Measurements from ENCODE around the gene KRT31. TPM values are rescaled to one million over a fixed set of nuclear protein-coding genes. Genes with fewer than 3 reads are reported as not detected.

Gene KRT31
- total RNA-seq, 2 experiments from 2014 or later = not detected

- intact Hi-C loops (cut with DNase I, micrococcal nuclease) = no loop called here
- Mint-ChIP-seq H3K27me3 (no peaks in the 10 kb centered on the region), H3K27ac (no peak overlapping the region), H3K36me3 (ENCODE audit: low read depth) (no peaks in the 10 kb centered on the region), H3K4me1 (ENCODE audit: low read depth) (peaks cover 9% of the 10 kb centered on the region), H3K9me3 (no peaks in the 10 kb centered on the region), H3K4me3 (no peak overlapping the region)
- DNase-seq (no peak), ATAC-seq (ENCODE audit: poor library complexity) (no peak)
- no peaks in the 10 kb centered on the region for H3K27me3 ChIP-seq (ENCODE audit: control insufficient read depth in 1 of 2, insufficient read depth in 2 of 2, low read length in 2 of 2)
- H3K36me3 ChIP-seq (ENCODE audit: insufficient read depth, low read length) = no peaks in the 10 kb centered on the region
- H3K9me3 ChIP-seq (ENCODE audit: control insufficient read depth in 1 of 2, insufficient read depth in 1 of 2, low read length in 2 of 2) = no peaks in the 10 kb centered on the region
- no peak overlapping the region for H3K4me3 ChIP-seq (ENCODE audit: low read length)
- ChIA-PET CTCF (interaction anchor here (1.4 kb wide), 1 partner anchor 45 kb away, joined by 3 read pairs; no protein-coding TSS in a partner anchor), POLR2A (no interaction called here)
- no peak overlapping the region for H3K27ac ChIP-seq (ENCODE audit: low read depth in 1 of 2, low read length in 2 of 2)
- H3K4me1 ChIP-seq (ENCODE audit: insufficient read depth, low read length) = peaks cover 2% of the 10 kb centered on the region
- no peak for TF ChIP-seq CTCF (IDR thresholded peaks at IDR 0.05)
These were observed 29.9 kb downstream of the KRT31 start for GRCh38 chr17:41367426-41368075.

- Histone ChIP-seq H3K36me3 (ENCODE audit: insufficient read depth, low read length) (no peaks in the 10 kb centered on the region), H3K4me3 (ENCODE audit: low read length) (no peak overlapping the region), H3K9me3 (ENCODE audit: control insufficient read depth in 1 of 2, insufficient read depth in 1 of 2, low read length in 2 of 2) (no peaks in the 10 kb centered on the region), H3K27me3 (ENCODE audit: control insufficient read depth in 1 of 2, insufficient read depth in 2 of 2, low read length in 2 of 2) (no peaks in the 10 kb centered on the region), H3K4me1 (ENCODE audit: insufficient read depth, low read length) (peaks cover 2% of the 10 kb centered on the region), H3K27ac (ENCODE audit: low read depth in 1 of 2, low read length in 2 of 2) (no peak overlapping the region)
- intact Hi-C loops (cut with DNase I, micrococcal nuclease) = no loop called here
- CTCF ChIA-PET = interaction anchor here (1.2 kb wide), 1 partner anchor 43 kb away, joined by 3 read pairs; no protein-coding TSS in a partner anchor
- Mint-ChIP-seq H3K9me3 (no peaks in the 10 kb centered on the region), H3K27ac (no peak overlapping the region), H3K36me3 (ENCODE audit: low read depth) (no peaks in the 10 kb centered on the region), H3K27me3 (no peaks in the 10 kb centered on the region), H3K4me1 (ENCODE audit: low read depth) (peaks cover 7% of the 10 kb centered on the region), H3K4me3 (no peak overlapping the region)
- POLR2A ChIA-PET = no interaction called here
- ATAC-seq (ENCODE audit: poor library complexity) (no peak), DNase-seq (no peak)
- TF ChIP-seq CTCF (IDR thresholded peaks at IDR 0.05) = no peak
These were observed 31.3 kb downstream of the KRT31 start for GRCh38 chr17:41366070-41366469.

- H3K27ac Mint-ChIP-seq = no peak overlapping the region
- ChIA-PET POLR2A (no interaction called here), CTCF (no interaction called here)
- no peaks in the 10 kb centered on the region for H3K4me1 Mint-ChIP-seq (ENCODE audit: low read depth)
- no peak overlapping the region for H3K4me3 Mint-ChIP-seq
- H3K9me3 ChIP-seq (ENCODE audit: control insufficient read depth in 1 of 2, insufficient read depth in 1 of 2, low read length in 2 of 2) = no peaks in the 10 kb centered on the region
- H3K36me3 Mint-ChIP-seq (ENCODE audit: low read depth) = no peaks in the 10 kb centered on the region
- H3K36me3 ChIP-seq (ENCODE audit: insufficient read depth, low read length) = no peaks in the 10 kb centered on the region
- TF ChIP-seq CTCF (IDR thresholded peaks at IDR 0.05) = no peak
- no peak overlapping the region for H3K4me3 ChIP-seq (ENCODE audit: low read length)
- intact Hi-C loops (cut with DNase I, micrococcal nuclease) = no loop called here
- no peaks in the 10 kb centered on the region for H3K4me1 ChIP-seq (ENCODE audit: insufficient read depth, low read length)
- ATAC-seq (ENCODE audit: poor library complexity) = no peak
- no peaks in the 10 kb centered on the region for H3K27me3 ChIP-seq (ENCODE audit: control insufficient read depth in 1 of 2, insufficient read depth in 2 of 2, low read length in 2 of 2)
- H3K9me3 Mint-ChIP-seq = no peaks in the 10 kb centered on the region
- no peak for DNase-seq
- no peaks in the 10 kb centered on the region for H3K27me3 Mint-ChIP-seq
- H3K27ac ChIP-seq (ENCODE audit: low read depth in 1 of 2, low read length in 2 of 2) = no peak overlapping the region
These were observed 33.5 kb downstream of the KRT31 start for GRCh38 chr17:41363881-41364280.
